ENCODE data around the gene PAFAH1B2. TPM values are rescaled to one million over a fixed set of nuclear protein-coding genes. Genes with fewer than 3 reads are reported as not detected.

PAFAH1B2 gene
- total and polyA plus RNA-seq, 10 donors, result 14.3 to 80.4 (median 63.7) TPM

- Histone ChIP-seq H3K27me3 (replicated peaks in 1 of 7) (no peaks in the 10 kb centered on the region), H3K36me3 (peaks cover 2 to 99% (median 63%) of the 10 kb centered on the region in 6 donors), H3K4me1 (peaks cover 0 to 52% (median 30%) of the 10 kb centered on the region in 6 donors), H3K4me3 (no peak overlapping the region), H3K27ac (no peak overlapping the region), H3K9me3 (no peaks in the 10 kb centered on the region)
- DNase-seq, result no peak
- WGBS, 5 donors, result 92 to 96% (median 94%) methylated on average over 24 to 26 of the region's 26 CpGs
- peak in 2 of 3 donors; percentile 17 to 48 for TF ChIP-seq POLR2AphosphoS5 (IDR thresholded peaks at IDR 0.05)
- no peak for TF ChIP-seq POLR2A (IDR thresholded peaks at IDR 0.05)
- intact Hi-C loops (cut with DNase I; ENCODE audit: low total_unique reads), result no loop called here
These were observed 47.8 kb downstream of the PAFAH1B2 start for GRCh38 chr11:117191680-117192400.

- TF ChIP-seq, protein P1, sequence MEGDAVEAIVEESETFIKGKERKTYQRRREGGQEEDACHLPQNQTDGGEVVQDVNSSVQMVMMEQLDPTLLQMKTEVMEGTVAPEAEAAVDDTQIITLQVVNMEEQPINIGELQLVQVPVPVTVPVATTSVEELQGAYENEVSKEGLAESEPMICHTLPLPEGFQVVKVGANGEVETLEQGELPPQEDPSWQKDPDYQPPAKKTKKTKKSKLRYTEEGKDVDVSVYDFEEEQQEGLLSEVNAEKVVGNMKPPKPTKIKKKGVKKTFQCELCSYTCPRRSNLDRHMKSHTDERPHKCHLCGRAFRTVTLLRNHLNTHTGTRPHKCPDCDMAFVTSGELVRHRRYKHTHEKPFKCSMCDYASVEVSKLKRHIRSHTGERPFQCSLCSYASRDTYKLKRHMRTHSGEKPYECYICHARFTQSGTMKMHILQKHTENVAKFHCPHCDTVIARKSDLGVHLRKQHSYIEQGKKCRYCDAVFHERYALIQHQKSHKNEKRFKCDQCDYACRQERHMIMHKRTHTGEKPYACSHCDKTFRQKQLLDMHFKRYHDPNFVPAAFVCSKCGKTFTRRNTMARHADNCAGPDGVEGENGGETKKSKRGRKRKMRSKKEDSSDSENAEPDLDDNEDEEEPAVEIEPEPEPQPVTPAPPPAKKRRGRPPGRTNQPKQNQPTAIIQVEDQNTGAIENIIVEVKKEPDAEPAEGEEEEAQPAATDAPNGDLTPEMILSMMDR (IDR thresholded peaks at IDR 0.05 in 8 of 11, conservative IDR thresholded peaks at IDR 0.05 in 3 of 11), result no peak
- TF ChIP-seq POLR2AphosphoS5 (IDR thresholded peaks at IDR 0.05), result peak; percentile 6 to 46 (median 36)
- H3K4me3 ChIP-seq, result no peak overlapping the region
- intact Hi-C loops (cut with DNase I; ENCODE audit: low total_unique reads), result no loop called here
- no peaks in the 10 kb centered on the region for H3K9me3 ChIP-seq
- WGBS, 5 donors, result 91 to 97% (median 95%) methylated on average over 14 to 17 of the region's 17 CpGs
- H3K4me1 ChIP-seq, result peaks cover 0 to 49% (median 27%) of the 10 kb centered on the region in 6 donors
- peaks cover 2 to 99% (median 63%) of the 10 kb centered on the region in 6 donors for H3K36me3 ChIP-seq
- no peak overlapping the region for H3K27ac ChIP-seq
- DNase-seq, result no peak
- H3K27me3 ChIP-seq (replicated peaks in 1 of 7), result no peaks in the 10 kb centered on the region
These were observed 48.4 kb downstream of the PAFAH1B2 start for GRCh38 chr11:117192401-117192875.

DNA sequence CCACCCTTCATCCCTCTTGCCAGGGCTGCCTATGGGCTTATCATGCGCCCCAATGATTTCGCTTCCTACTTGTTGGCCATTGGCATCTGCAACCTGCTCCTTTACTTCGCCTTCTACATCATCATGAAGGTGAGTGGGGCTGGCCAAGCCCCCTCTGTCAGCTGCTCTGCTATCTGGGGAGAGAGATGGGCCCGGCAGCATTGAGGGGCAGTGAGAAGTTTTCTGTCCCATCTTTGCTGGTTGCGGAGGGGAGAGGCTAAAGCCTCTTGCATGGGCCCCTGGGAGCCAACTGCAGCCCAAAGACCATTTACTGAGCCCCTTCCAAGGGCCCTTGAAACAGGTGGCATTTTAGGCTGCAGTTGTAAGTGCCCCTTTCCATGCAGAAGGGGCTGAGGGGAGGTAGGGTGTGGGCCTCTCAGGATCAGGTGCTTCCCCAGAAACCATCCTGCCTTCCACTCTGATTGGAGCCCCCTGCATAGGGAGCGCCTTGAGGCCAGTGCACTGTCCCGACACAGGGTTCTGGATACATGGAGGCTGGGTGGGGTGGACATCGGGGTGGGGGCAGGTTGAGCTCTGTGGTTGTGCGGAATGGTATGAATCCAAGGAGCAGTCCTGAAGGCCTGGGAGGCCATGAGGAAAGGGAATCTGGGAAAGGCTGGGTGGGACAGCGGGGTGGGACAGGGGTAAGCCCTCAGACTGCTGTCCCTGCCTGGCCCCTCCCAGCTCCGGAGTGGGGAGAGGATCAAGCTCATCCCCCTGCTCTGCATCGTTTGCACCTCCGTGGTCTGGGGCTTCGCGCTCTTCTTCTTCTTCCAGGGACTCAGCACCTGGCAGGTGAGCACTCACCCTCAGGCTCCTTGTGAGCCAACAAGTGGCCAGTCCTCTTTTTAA, 49.3 kb downstream of the PAFAH1B2 start:
- H3K4me3 ChIP-seq, result no peak overlapping the region
- intact Hi-C loops (cut with DNase I; ENCODE audit: low total_unique reads), result no loop called here
- peaks cover 2 to 99% (median 55%) of the 10 kb centered on the region in 6 donors for H3K36me3 ChIP-seq
- peak overlapping the region in 1 of 8 donors; percentile 9 for H3K27ac ChIP-seq
- peaks cover 0 to 47% (median 26%) of the 10 kb centered on the region in 6 donors for H3K4me1 ChIP-seq
- H3K27me3 ChIP-seq (replicated peaks in 1 of 7), result no peaks in the 10 kb centered on the region
- DNase-seq, result no peak
- H3K9me3 ChIP-seq, result no peaks in the 10 kb centered on the region
- TF ChIP-seq POLR2AphosphoS5 (IDR thresholded peaks at IDR 0.05) (no peak), POLR2A (IDR thresholded peaks at IDR 0.05) (no peak)
- TF ChIP-seq, protein P1 (IDR thresholded peaks at IDR 0.05 in 8 of 11, conservative IDR thresholded peaks at IDR 0.05 in 3 of 11), result no peak
- 92 to 96% (median 94%) methylated on average over 14 to 15 of the region's 15 CpGs for WGBS, 5 donors

GRCh38 chr11:117194267-117194666, 50.2 kb downstream of the PAFAH1B2 start:
- no peak for DNase-seq
- H3K4me1 ChIP-seq, result peaks cover 0 to 47% (median 19%) of the 10 kb centered on the region in 6 donors
- WGBS, 5 donors, result 77 to 98% (median 91%) methylated on average over 5 of the region's 5 CpGs
- H3K27ac ChIP-seq, result no peak overlapping the region
- peaks cover 2 to 92% (median 49%) of the 10 kb centered on the region in 6 donors for H3K36me3 ChIP-seq
- intact Hi-C loops (cut with DNase I; ENCODE audit: low total_unique reads), result no loop called here
- no peaks in the 10 kb centered on the region for H3K9me3 ChIP-seq
- no peak overlapping the region for H3K4me3 ChIP-seq
- peaks cover 0 to 4% (median 0%) of the 10 kb centered on the region in 7 donors for H3K27me3 ChIP-seq (replicated peaks in 1 of 7)
- TF ChIP-seq, protein P1 (IDR thresholded peaks at IDR 0.05 in 8 of 11, conservative IDR thresholded peaks at IDR 0.05 in 3 of 11), result no peak
- TF ChIP-seq POLR2A (IDR thresholded peaks at IDR 0.05), result no peak
- TF ChIP-seq POLR2AphosphoS5 (IDR thresholded peaks at IDR 0.05), result no peak
